Activated CD4-positive, alpha-beta memory T cell treated with anti-CD3 and anti-CD28 coated beads for 36 hours (primary cell): ENCODE measurements around the gene IRGQ. TPM values are rescaled to one million over a fixed set of nuclear protein-coding genes. Genes with fewer than 3 reads are reported as not detected.
"Not testable (repeated sequence)": the region's sequence is repeated elsewhere in the genome, so short reads cannot be mapped to it uniquely, and the experiment has no call there.

Experiments used
- CTCF ChIA-PET: fragments of 350-600 bp; sonication (Branson Sonifier 250); formaldehyde crosslinking; loops from one replicate; lab custom pipeline; 2021; ENCODE audit warnings: antibody characterized with exemption, inconsistent platforms; lab: Charles Lee
- POLR2A ChIA-PET: fragments of 350-600 bp; sonication (Branson Sonifier 250); formaldehyde crosslinking; loops from one replicate; lab custom pipeline; 2021; ENCODE audit warnings: antibody characterized with exemption; lab: Charles Lee
- DNase-seq: peaks from one replicate; pipeline ENCODE4 v3.0.0-alpha.2; 2020
- H3K27ac Mint-ChIP-seq: one replicate; pipeline ENCODE4 v1.8.0; 2021; ENCODE audit warnings: mixed read lengths
- H3K27me3 Mint-ChIP-seq: one replicate; pipeline ENCODE4 v1.8.0; 2021; ENCODE audit warnings: mixed read lengths
- H3K36me3 Mint-ChIP-seq: one replicate; pipeline ENCODE4 v1.8.0; 2021; ENCODE audit warnings: mixed read lengths
- H3K4me1 Mint-ChIP-seq: one replicate; pipeline ENCODE4 v1.8.0; 2021; ENCODE audit warnings: low read depth, mixed read lengths
- H3K4me3 Mint-ChIP-seq: one replicate; pipeline ENCODE4 v1.8.0; 2021; ENCODE audit warnings: mild to moderate bottlenecking, mixed read lengths
- H3K9me3 Mint-ChIP-seq: one replicate; pipeline ENCODE4 v1.8.0; 2021; ENCODE audit warnings: mixed read lengths
- intact Hi-C: fragments of 100-400 bp; cut with micrococcal nuclease; formaldehyde crosslinking; loops from one replicate; pipeline ENCODE4 v1.15.1; 2023
- total RNA-seq, 2 experiments: library from RNA; stranded (reverse); gene quantifications; one replicate each; pipeline ENCODE4 v1.2.3, GENCODE V29; 2021

The IRGQ gene
- total RNA-seq, 2 experiments from 2014 or later = 18.3 to 19.9 TPM

DNA sequence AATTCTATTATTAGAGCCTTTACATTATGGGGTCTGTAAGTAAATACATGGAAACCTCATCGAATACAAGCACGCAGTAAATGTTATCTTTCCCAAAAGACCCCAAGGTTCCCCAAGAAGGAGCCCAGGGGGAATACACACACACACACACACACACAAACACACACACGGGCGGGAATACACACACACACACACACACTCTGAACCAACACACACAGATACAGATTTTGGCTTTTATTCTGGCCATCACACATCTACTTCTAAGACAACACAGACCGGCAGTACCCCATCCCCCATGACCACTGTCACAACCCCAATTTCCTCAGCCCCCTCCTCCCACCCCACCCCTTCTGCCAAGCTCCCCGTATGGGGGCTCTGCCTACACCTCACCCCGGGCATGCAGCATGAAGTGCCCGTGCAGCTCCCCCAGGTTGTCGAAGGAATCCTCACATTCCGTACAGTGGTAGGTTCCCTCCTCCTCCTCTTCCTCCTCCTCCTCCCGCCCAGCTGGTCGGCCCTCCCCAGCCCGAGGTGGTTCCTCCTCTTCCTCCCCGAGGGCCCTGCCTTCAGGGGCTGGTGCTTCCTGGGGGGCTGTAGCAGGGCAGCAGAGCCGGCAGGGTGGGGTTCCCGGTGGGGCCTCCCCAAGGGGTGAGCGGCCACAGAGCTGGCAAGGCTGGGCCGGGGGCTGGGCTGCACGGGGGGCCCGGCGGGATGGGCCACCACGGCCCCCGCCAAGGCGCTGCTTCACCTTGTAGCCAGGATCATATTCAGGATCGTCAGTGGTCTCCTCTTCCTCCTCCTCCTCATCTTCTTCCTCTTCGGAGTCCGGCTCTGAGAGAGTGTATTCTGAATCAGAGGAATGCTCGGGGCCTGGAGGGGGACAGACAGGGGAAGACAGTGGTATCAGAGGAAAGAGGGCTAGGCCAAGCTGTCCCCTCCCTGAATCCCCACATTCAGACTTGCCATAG, 11.6 kb upstream of the IRGQ start:
- no peaks in the 10 kb centered on the region for H3K9me3 Mint-ChIP-seq
- no peak overlapping the region for H3K27ac Mint-ChIP-seq
- H3K4me3 Mint-ChIP-seq = no peak overlapping the region
- POLR2A ChIA-PET = interaction anchor here (1.2 kb wide), 1 partner anchor 11 kb away, joined by 4 read pairs; the partner anchor contains the start of genes IRGQ and ZNF576
- H3K4me1 Mint-ChIP-seq = peaks cover 3% of the 10 kb centered on the region
- CTCF ChIA-PET = interaction anchor here (1.0 to 1.4 kb wide), 2 partner anchors 13 to 52 kb away, joined by 3 to 6 read pairs; no protein-coding TSS in a partner anchor
- H3K27me3 Mint-ChIP-seq = no peaks in the 10 kb centered on the region
- H3K36me3 Mint-ChIP-seq = peaks cover 5% of the 10 kb centered on the region
- intact Hi-C loops = no loop called here
- DNase-seq = no peak

DNA sequence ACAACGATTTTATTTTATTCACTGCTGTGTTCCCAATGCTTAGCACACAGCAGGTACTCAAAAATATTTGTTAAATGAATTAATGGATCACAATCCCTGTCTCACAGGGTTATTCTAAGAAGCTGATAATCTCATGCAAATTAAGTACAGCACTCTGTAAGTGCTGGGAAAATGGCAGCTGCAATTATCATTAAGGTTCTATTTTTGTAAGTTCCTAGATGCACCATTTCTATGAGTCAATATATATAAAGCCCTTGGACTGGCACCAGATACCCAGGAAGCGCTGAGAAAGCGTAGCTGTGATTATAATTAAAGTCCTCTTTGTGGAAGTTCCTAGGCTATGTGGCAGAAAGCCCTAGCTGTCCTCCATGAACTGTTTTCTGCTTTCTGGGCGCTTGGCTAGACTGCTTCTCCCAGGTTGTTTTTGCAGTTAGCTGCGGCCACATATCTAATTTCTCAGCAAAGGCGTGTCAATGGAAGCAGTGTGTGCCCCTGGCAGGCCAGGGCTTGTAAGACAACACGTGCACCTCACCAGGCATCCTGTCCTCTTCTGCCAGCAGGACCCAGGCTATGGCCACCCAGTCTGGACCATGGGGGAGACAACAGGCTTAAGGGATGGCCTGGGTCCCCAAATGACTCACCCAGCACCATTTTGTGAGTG, 10.8 kb upstream of the IRGQ start:
- Mint-ChIP-seq H3K27me3 (no peaks in the 10 kb centered on the region), H3K4me1 (peaks cover 3% of the 10 kb centered on the region), H3K9me3 (no peaks in the 10 kb centered on the region), H3K4me3 (no peak overlapping the region), H3K27ac (no peak overlapping the region), H3K36me3 (peaks cover 5% of the 10 kb centered on the region)
- CTCF ChIA-PET = interaction anchor here (1.3 to 1.4 kb wide), 2 partner anchors 11 to 52 kb away, joined by 3 to 6 read pairs; partner anchors contain the start of genes IRGQ and ZNF576
- POLR2A ChIA-PET = interaction anchor here (1.2 kb wide), 1 partner anchor 10 kb away, joined by 4 read pairs; the partner anchor contains the start of genes IRGQ and ZNF576
- intact Hi-C loops = no loop called here
- DNase-seq = no peak

DNA sequence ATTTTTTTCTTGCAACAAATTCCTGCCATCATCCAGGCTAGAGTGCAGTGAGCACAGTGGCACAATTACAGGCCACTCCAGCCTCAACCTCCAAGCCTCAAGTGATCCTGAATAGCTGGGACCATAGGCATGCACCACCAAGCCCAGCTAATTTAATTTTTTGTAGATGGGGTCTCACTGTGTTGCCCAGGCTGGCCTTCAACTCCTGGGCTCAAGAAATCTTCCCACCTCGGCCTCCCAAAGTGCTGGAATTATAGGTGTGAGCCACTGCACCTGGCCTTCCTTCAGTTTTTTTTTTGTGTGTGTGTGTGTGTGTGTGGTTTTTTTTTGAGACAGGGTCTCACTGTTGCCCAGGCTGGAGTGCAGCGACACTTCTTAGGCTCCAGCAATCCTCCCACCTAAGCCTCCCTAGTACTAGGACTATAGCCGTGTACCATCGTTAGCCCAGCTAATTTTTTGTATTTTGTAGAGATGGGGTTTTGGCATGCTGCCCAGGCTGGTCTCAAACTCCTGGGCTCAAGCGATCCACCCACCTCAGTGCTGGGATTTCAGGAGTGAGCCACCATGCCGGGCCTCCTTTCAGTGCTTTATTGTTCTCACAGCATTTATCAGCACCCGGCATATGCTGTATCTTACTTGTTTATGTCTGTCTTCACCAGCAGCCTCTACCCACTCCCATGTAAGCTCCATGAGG, 10.1 kb upstream of the IRGQ start:
- ChIA-PET POLR2A (interaction anchor here (0.9 to 1.2 kb wide), 2 partner anchors 10 to 11 kb away, joined by 3 to 4 read pairs; partner anchors contain the start of genes IRGQ and ZNF576), CTCF (interaction anchor here (1.3 to 1.4 kb wide), 2 partner anchors 10 to 51 kb away, joined by 3 to 6 read pairs; partner anchors contain the start of genes IRGQ and ZNF576)
- DNase-seq = no peak
- H3K27ac Mint-ChIP-seq = no peak overlapping the region
- no peaks in the 10 kb centered on the region for H3K27me3 Mint-ChIP-seq
- no peaks in the 10 kb centered on the region for H3K9me3 Mint-ChIP-seq
- no peak overlapping the region for H3K4me3 Mint-ChIP-seq
- intact Hi-C loops = no loop called here
- H3K4me1 Mint-ChIP-seq = peaks cover 3% of the 10 kb centered on the region
- H3K36me3 Mint-ChIP-seq = peaks cover 5% of the 10 kb centered on the region

DNA sequence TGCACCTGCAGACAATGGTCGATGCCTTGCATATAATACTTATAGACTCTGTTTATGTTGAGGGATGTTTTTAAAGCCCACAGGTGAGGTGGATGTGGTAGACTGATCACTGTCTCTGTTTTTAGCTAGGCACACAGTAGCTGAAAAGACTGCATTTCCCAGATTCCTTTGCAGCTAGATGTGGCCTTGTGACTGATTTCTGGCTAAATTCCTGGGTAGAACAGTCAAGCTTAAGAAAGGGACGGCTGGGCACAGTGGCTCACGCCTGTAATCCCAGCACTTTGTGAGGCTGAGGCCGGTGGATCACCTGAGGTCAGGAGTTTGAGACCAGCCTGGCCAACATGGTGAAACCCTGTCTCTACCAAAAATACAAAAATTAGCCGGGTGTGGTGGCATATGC, 4.4 kb upstream of the IRGQ start:
- H3K4me3 Mint-ChIP-seq, DNase-seq, intact Hi-C loops, H3K9me3 Mint-ChIP-seq, POLR2A ChIA-PET, H3K27ac Mint-ChIP-seq, H3K27me3 Mint-ChIP-seq: not testable (repeated sequence)
- peaks cover 19% of the 10 kb centered on the region for H3K36me3 Mint-ChIP-seq
- H3K4me1 Mint-ChIP-seq = peaks cover 21% of the 10 kb centered on the region
- CTCF ChIA-PET = interaction anchor here (1.0 to 1.4 kb wide), 3 partner anchors 26 to 209 kb away, joined by 3 to 6 read pairs (median 3); no protein-coding TSS in a partner anchor

DNA sequence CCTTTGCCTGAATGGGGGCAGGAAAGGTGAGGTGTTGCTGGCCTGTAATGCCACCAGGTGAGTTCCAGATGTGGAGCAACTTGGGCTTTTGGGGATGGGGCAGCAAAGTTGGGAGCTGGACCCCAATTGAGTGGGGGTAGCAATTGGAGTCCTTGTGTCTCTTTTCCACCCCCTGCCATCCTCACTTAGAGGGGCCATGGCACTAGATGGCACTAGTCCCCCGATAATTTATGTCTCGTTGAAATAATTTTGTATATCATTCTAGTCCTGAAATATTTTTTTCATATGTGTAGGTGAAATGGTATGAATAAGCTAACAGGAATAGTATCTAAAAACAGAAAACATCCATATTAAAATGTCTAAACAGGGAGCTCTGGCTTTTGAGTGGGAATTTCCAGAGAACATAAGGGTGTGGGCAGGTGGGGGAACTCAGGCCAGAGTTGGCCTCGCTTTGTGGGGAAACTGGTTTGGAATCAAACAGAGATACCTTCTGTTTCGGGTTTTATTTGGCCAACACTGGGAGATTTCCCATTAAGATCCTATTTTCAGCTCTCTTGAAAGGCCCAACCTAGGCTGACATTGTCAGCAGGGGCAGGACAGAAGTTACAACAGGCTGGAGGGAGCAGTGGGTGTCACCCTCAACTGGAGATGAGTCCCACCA, 3.8 kb upstream of the IRGQ start:
- Mint-ChIP-seq H3K27ac (no peak overlapping the region), H3K27me3 (no peaks in the 10 kb centered on the region), H3K4me3 (no peak overlapping the region), H3K4me1 (peaks cover 21% of the 10 kb centered on the region), H3K36me3 (peaks cover 19% of the 10 kb centered on the region), H3K9me3 (no peaks in the 10 kb centered on the region)
- POLR2A ChIA-PET = no interaction called here
- intact Hi-C loops = no loop called here
- DNase-seq = no peak
- CTCF ChIA-PET = interaction anchor here (1.0 to 7.1 kb wide), 4 partner anchors 27 to 210 kb away, joined by 3 to 145 read pairs (median 4); no protein-coding TSS in a partner anchor

GRCh38 chr19:43598445-43599240, 2.7 kb upstream of the IRGQ start:
- H3K4me1 Mint-ChIP-seq = peaks cover 25% of the 10 kb centered on the region
- intact Hi-C loops = no loop called here

DNA sequence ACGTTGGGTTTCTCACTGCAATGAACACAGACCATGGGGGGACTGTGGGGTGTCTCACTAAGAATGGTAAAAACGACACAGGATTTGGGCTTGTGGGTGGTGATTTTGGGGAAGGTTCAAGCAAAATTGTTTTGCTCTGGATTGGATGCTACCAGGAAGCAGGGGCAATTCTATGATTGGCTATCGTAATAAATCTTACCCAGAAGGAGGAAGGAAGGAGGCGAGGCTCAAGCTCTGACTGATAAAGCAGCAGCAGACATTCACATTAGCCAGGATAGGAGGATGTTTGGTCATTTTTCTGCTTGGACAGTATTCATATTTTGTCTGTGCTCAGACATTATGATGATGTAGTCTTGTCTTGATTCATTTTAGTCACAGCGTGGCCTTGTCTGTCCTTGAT, 1.9 kb upstream of the IRGQ start:
- no peak for DNase-seq
- POLR2A ChIA-PET = no interaction called here
- H3K36me3 Mint-ChIP-seq = peaks cover 28% of the 10 kb centered on the region
- H3K4me1 Mint-ChIP-seq = peaks cover 30% of the 10 kb centered on the region
- H3K4me3 Mint-ChIP-seq = peak overlapping the region; percentile 94
- peak overlapping the region; percentile 98 for H3K27ac Mint-ChIP-seq
- intact Hi-C loops = loop anchor here (2.0 kb wide), 2 partner anchors 71 to 73 kb away; no protein-coding TSS in a partner anchor
- CTCF ChIA-PET = interaction anchor here (7.1 kb wide), 1 partner anchor 43 kb away, joined by 145 read pairs; no protein-coding TSS in a partner anchor
- no peaks in the 10 kb centered on the region for H3K27me3 Mint-ChIP-seq
- no peaks in the 10 kb centered on the region for H3K9me3 Mint-ChIP-seq

More at GRCh38 chr19:43598445-43599240, 2.7 kb upstream of the IRGQ start:
- H3K9me3 Mint-ChIP-seq = no peaks in the 10 kb centered on the region
- H3K27ac Mint-ChIP-seq = peak overlapping the region; percentile 98
- no peak overlapping the region for H3K4me3 Mint-ChIP-seq
- no peak for DNase-seq
- H3K36me3 Mint-ChIP-seq = peaks cover 21% of the 10 kb centered on the region
- ChIA-PET POLR2A (no interaction called here), CTCF (interaction anchor here (7.1 kb wide), 1 partner anchor 44 kb away, joined by 145 read pairs; no protein-coding TSS in a partner anchor)
- no peaks in the 10 kb centered on the region for H3K27me3 Mint-ChIP-seq

- Mint-ChIP-seq H3K27me3 (no peaks in the 10 kb centered on the region), H3K4me1 (peaks cover 30% of the 10 kb centered on the region), H3K27ac (peak overlapping the region; percentile 98), H3K9me3 (no peaks in the 10 kb centered on the region), H3K4me3 (peak overlapping the region; percentile 94), H3K36me3 (peaks cover 32% of the 10 kb centered on the region)
- CTCF ChIA-PET = interaction anchor here (1.1 to 7.1 kb wide), 6 partner anchors 42 to 149 kb away, joined by 4 to 145 read pairs (median 10); partner anchors contain the start of gene ZNF575
- intact Hi-C loops = loop anchor here (1.0 to 2.0 kb wide), 7 partner anchors 22 to 72 kb away; partner anchors contain the start of genes PINLYP, XRCC1, ZNF428 and ZNF575
- POLR2A ChIA-PET = interaction anchor here (1.3 to 2.8 kb wide), 4 partner anchors 22 to 134 kb away, joined by 3 to 17 read pairs (median 9); partner anchors contain the start of genes PINLYP, XRCC1 and ZNF575
- peak; percentile 23 for DNase-seq
These were observed 1.0 kb upstream of the IRGQ start for GRCh38 chr19:43596842-43597461.

DNA sequence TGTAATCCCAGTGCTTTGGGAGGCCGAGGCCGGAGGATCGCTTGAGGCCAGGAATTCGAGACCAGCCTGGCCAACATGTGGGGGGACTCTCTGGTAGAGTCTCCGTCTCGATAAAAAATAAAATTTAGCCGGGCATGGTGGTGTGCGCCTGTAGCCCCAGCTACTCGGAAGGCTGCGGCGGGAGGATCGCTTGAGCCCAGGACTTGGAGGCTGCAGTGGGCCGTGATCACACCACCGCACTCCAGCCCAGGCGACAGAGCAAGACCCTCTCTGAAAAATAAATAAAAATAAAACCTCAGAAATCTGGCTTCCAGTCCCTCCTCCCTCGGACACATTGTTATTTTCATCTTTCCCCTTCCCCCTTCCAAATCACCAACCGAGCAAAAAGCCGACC, 332 bp downstream of the IRGQ start:
- no peak for DNase-seq
- Mint-ChIP-seq H3K9me3 (no peaks in the 10 kb centered on the region), H3K36me3 (peaks cover 33% of the 10 kb centered on the region), H3K27ac (peak overlapping the region; percentile 98), H3K4me1 (peaks cover 33% of the 10 kb centered on the region), H3K4me3 (peak overlapping the region; percentile 94), H3K27me3 (no peaks in the 10 kb centered on the region)
- CTCF ChIA-PET = interaction anchor here (1.1 to 7.1 kb wide), 21 partner anchors 11 to 214 kb away, joined by 3 to 145 read pairs (median 10); partner anchors contain the start of genes PHLDB3, PINLYP, XRCC1 and ZNF575
- POLR2A ChIA-PET = interaction anchor here (0.7 to 2.8 kb wide), 14 partner anchors 10 to 132 kb away, joined by 3 to 17 read pairs (median 4); partner anchors contain the start of genes PHLDB3, PINLYP, XRCC1 and ZNF575
- intact Hi-C loops = no loop called here
